GM18519 (cell line): ENCODE results near the gene GLI3.

Experiments used
- ATAC-seq: cut with Tn5 transposase; IDR thresholded peaks from one replicate; pipeline ENCODE4 v1.9.1; 2021; ENCODE audit warnings: mild to moderate bottlenecking, moderate library complexity; ENCODE audit not compliant: unreplicated experiment, low FRiP score

GLI3 gene

DNA sequence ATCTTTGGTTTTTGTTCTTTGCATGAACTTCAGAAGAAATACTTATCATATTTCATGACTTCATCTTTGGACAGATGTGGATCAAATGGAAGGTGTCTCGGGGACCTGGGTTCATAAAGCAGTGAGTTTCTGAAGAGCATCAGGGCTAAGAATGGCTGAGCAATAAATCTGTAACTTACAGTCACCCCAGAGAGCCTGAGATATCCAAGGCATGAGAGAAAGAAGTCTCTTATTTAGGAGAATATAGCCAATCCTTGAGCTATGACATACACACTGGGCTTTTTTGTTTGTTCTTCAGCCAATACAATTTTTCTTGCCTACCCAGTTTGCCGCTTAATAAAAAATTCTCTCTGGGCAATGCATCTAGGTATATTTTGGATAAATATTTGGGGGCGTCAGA, 281.6 kb downstream of the GLI3 start:
- ATAC-seq = no peak

DNA sequence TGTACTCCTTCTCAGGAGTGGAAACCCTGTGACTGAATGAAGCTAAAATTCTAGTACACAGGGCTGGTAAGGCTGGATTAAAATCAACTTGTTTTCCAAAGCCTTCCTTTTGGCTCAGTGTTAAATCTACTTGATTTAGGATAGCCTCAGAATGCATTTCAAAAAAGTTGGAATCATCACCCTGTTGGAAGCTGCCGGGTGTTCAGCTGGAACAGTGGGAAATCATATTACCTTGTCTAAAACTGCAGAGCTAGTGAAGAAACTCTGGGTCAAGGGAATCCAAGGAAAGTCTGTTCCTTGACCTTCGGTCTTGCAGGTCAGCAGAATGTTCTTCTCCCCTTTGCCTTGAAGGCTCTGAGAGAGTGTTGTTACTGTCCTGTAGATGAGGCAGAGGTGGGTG, 282.0 kb downstream of the GLI3 start:
- ATAC-seq = no peak

DNA sequence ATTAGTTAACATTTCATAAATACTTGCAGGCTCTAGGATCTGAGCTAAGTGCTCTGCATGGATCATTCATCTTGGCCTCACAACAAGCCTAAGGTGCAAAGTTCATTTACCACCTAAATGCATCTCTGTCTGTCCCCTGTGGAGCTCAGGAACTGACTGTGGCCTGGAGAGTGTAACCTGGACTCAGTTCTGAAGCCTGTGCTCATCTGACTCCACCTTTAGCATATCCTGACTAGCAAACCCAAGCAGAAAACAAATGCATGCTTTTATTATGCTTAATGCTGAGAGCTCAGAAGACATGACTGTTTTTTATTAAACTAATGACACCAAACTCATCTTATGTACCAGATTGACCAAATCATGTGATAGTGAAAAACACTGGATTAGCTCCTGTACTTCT, 288.5 kb downstream of the GLI3 start:
- ATAC-seq = no peak

DNA sequence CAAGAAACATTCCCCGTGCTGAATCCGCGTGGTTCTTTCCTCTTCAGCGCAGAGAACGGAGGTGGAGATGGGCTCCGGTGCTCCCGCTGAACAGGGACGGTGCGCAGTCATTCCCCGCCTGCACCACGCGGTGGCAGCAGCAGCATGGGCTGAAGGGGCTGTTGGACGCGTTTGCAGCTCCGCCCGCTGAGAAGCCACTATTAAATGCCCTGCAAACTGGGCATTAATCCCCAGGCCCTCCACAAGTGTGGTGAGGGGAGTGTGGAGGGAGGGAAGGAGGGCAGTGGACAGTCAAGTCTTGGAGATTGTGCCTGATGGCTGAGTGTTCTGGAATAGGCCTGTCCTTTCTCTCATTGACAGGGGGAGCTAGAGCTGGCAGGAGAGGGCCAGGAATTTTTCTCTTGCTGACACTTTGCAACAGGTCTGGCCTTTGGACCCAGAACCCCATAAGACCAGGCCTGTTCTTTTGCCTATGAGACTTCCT, 293.9 kb downstream of the GLI3 start:
- peak; percentile 86 for ATAC-seq

DNA sequence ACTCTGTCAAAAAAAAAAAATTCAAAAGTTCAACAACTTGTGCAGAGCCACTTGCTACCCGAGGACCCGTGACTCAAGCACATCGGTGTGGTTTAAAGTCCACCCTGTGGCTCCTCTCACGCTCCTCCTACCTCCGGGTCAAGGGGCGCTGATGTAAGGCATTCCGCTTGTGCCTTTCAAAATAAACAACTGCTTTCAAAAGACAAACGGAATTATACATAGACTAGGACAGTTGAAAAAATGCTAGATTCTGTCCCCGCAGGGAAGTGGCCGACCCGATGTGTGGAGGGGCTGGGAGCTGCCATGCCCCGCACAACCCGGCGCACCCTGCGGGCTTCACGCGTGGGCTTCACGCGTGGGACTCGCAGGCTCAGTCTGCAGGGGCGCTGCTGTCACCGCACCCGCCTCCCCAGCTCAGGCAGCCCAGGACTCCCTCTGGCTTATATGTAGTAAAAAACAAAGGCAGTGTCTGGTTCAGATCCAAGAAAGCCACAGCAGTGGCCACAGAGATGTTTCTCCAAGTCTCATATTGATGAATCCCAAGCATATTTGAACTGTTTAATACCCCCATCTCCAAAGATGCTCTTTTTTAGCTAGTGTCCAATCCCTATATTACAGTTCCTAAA, 294.4 kb downstream of the GLI3 start:
- ATAC-seq = peak; percentile 10

DNA sequence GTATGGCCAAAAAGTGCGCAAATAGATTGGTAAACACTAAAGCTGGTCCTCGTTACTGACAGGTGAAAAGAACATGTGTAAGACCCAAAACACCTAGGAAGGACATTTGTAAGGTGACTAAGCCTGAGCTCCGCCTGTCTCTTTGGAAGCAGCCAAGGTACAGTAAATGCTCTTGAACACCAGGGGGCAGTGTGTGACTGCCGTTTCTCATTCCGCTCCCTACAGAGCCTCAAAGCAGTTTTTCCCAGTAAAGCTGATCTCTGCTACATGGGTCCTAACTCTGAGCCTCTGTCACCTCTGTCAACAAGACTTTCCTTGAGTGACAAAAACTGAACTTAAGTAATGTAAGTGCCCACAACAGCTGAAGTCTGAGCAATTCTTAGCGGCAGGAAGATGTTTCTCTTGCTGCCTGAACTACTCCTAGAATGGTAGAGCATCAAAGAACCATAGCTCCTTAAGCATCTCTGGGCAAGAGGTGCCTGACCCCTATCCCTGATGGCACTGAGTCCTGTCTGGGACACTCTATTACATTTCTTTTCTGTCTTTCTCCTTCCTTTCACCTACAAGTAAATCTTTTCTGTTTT, 296.2 kb downstream of the GLI3 start:
- ATAC-seq = peak; percentile 64

DNA sequence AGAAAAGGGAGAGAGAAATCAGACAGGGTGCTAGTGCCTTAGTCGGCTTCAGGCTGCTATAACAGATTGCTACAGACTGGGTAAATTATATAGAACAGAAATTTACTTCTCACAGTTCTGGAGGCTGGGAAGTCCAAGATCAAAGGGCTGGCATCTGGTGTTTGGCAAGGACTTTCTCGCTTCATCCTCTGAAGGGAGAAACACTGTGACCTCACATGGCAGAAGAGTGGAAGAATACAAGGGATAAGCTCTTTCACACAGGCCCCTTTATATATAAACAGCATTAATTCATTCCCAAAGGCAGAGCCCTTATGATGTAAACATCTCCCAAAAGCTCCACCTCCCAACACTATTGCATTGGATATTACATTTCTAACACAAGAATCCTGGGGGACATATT, 298.6 kb downstream of the GLI3 start:
- ATAC-seq = no peak

DNA sequence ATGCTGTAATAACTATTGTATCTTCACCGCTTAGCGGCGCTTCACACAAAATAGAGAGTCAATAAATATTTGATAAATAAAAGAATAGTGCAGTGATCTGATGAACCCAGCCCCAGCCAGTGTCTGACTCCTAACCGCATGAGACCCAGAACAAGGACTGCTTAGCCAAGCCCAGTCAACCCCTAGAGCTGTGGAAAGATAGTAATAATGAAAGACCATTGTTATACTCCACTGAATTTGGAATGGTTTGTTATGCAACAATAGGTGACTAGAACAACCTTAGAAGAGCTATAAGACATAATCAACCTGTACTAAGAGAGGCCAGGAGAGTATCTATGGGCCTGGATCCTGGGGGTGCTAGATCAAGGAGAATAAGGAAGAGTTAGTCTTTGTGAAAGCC, 303.6 kb downstream of the GLI3 start:
- no peak for ATAC-seq

DNA sequence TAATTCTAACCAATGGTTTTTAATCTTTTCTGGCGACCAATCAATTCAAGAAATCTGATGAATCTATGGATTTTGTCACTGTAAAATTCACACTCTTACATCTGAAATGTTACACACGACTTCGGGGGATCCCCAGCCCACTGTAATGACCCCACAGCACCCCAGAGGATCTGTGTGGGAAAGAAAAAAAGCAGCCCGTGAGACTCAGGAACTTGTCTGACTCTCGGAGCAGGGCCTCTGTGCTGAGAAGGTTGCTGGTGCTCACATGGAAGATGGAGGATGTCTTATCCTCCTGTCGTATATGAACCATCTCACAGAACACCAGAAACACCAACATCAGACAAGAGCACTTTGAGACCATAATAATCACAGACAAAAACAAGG, 305.8 kb downstream of the GLI3 start:
- no peak for ATAC-seq

DNA sequence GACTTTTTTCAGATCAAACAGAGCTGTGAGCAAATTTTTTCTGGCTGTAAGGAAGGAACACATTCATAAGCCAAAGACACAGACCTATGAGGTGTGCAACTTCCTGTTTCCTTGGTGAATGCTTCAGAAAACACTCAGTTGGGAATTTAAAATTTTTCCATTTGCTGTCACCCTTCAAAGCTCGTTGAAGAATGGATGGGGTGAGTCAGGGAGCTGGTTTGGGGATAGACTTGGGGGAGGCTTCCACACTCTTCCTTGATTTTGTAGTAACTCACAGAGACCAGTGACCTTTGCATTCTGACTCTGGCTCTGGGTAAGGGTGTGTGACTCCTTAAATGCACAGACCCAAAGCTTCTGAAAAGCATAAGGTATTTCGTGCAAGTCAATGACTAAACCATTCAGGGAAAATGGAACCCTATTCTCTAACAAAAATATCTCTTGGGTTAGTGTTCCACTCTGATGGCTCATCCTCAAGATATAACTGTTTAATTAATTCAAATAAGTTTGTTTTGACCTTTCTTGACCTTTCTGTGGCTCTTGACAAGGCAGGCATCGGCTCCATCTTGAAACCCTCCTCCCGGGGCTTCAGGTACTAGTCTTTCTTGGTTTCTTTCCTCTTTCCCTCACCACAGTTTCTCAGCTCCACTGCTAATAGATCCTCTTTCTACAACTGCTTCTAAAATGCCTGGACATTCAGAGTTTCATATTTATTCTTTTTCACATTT, 306.3 kb downstream of the GLI3 start:
- ATAC-seq = no peak

DNA sequence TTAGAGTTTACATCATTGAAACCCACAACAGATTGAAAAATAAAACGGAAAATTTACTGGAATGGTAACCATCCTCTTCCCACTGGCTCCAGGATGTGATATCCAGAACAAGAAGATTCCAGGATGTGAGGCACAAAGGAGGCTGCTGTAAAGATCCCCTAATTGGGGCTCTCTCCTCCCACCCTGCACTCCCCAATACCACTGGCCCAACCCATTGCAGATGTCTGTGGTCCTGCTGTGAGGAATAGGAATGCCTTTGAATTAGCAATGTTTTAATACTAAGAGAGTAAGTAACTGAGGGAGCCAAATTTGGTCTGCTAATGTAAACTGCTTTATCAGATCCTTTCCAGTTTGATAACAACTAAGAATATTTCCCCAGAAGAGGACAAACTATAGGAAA, 308.2 kb downstream of the GLI3 start:
- no peak for ATAC-seq

DNA sequence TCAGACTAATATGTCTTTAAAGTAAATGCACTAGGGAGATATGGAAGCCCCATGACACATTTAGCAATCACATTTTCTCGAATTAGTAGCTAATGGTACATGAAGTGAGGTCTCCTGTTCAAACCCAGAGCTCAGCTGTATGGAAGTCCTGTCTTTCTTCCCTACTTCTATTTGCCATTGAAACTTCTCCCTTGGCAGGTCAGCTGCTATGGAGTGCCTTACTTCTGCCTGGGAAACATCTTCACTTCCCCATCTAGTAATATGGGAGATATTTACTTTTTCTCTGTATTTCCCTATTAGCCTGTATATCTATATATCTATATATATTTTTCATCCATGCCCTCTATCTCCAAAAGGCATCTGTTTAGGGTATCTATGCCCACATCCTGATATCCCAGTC, 308.8 kb downstream of the GLI3 start:
- ATAC-seq = no peak

DNA sequence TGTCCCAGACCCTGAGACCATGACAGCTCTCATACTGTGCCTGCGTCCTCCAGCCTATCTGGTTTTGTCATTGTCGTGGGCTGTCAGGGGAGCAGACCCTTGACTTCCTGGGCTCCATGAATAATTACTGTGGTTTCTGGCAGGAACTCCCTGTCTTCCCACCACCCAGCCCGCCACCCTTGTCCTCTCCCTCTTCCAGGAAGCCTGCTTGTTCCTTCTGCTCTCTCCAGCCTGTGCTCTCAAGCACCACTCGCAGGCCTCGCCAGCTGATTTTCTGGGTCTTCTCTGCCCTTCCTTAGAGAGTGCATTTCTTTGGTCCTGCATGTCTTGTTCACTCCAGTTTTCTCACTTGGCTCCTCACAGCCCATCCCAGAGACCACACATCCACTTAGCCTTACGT, 309.6 kb downstream of the GLI3 start:
- no peak for ATAC-seq

DNA sequence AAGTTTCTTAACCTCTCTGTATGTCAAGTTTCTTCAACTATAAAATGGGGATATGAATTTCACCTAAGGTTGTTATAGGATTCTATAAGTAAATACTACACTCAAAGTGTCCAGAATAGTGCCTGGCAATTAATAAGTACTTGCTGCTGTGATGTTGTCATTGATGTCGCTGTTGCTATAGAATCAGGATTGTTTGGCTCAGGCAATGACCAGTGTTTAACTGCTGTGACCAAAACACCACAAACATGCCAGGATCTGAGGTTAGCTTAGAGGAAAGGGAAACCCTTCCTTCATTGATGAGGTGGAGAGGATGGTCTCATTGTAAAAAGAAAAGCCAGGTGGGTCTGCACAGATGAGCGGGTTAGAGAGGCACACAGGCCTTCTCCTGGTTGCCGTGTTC, 311.1 kb downstream of the GLI3 start:
- no peak for ATAC-seq

DNA sequence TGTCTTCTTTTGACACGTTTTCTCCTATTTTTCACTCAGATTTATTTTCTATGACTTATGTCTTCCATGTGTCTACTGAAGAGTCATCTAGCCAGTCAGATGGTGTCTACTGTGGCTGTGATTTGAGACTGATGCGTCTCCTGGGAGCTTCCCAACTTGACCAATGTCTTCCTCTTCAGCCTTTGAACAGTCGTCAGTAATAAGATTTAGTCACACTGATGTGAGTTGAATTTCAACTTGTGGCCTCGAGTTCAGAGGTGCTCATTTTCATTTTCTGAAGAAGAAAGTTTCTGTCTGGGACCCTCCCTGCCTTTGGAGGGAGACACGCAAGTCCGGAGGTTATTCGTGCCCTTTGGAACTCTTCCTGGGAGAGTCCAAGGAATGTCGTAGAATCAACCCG, 312.2 kb downstream of the GLI3 start:
- ATAC-seq = no peak

DNA sequence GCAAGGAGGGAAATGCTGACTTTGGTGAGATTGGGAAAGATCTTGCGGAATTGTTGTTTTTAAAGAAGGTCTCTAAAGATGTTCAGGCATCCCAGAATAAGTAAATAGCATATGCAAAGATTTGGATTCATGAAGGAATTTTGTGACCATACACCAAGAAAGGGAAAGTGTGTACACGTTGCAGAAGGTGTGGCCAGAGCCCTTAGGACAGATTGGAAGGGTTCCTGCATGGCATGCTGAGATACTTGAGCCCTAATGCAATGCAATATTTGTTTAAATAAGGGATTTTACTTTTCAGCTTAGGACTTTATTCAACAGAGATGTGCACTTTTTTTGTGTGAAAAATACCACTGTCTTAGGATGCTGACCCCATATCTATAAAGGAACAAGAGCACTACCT, 314.6 kb downstream of the GLI3 start:
- ATAC-seq = no peak

DNA sequence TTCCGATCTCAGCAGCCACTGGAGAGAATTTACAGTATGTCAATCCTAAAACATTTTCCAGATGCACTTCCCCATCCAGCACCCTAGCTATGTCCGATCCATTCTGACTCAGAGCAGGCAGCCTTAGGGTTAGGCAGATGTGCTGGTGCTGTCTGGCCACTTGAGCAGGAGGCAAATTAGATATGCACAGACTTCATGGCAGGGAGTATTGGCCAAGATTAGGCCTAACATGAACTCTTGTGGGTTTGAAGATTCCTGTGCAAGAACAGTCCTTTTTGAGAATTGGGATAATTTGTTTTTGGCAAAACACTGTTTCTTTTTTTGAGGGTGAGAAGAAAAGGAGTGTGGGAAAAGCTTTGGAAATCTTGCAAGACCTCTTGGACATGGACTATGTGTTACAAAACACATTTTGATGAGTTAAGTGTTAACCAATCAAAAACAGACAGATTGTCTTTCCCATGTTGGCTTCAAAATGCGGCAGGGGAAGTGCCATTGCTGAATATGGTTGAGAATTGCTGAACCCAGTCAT, 315.5 kb downstream of the GLI3 start:
- no peak for ATAC-seq

DNA sequence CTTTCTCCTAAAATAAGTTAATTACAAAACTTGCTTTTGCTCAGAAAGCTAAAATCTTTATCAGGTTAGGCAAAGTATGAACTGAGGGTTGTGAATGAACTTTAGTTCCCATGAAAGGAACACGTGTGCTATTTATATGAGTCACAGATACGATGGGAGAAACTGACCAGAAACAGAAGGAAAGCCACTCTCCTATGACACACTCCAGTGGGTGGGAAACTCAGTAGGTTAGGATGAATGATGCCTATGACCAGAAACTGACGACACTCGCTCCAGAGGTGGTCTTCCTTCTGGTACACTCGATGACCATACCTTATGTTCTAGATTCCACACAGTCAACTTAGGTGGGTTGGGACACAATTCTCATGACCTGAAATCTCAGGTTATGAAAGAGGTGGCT, 318.4 kb downstream of the GLI3 start:
- ATAC-seq = no peak

DNA sequence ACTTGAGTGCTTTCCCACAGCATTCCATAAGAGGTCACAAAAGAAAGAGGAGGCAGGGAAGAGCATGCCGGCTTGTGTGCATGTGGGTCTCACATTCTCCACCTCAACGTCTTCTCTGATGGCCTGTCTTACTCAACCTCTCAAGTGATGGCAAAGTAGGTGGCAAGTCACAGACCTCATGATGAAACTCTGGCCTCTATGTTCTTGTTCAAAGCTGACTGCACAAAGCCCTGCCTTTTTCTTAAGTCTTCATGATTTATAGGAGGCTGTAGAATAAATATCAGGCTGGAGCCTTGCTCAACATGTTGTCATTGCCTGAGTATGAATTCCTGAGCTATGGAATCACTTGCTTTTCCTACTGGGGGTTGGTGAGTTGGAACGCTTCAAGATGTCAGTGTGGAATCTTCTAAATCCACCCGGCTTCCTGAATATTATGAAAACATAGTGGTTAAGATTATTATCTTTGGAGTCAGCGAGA, 320.5 kb downstream of the GLI3 start:
- no peak for ATAC-seq

DNA sequence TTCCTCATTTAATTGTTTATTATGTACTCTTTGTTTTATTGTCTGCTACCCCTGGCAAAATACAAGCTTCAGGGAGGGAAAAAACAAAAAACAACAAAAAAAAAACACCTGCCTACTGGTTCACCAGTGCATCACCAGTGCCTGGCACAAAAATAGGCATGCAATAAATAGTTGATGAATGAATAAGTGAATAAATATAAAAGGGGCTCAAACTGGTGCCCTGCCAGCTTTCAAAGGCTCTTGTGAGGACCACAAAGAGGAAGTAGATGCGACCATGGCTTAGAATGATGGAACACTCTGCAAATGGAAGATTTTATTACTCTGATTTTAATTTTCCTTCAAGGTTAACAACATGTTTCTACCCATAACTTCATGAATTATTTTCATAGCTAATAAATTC, 321.1 kb downstream of the GLI3 start:
- no peak for ATAC-seq

DNA sequence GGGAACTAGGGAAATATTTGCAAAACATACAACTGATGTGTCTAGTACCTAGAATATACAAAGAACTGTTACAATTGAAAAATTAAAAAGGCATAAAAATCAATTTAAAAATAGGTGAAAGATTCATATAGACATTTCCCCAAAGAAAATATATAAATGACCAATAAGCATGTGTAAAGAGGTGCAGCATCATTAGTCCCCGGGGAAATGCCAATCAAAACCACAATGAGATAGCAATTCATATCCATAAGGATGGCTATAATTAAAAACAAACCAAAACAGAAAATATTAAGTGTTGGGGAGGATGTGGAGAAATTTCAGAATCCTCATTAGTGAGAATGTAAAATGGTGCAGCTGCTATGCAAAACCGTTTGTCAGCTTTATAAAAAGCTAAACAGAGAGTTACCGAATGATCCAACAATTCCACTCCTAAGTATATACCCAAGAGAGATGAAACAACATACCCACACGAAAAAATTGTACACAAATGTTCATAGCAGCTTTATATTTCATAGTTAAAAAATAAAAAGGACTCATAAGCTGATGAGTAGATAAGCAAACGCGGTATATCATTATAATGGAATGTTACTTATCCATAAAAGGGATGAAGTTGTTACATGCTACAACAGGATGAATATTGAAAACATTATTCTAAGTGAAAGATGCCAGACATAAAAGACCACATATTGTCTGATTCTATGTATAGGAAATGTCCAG, 324.0 kb downstream of the GLI3 start:
- ATAC-seq = no peak
